Mucosa of descending colon (tissue), 3 donors: Measurements from ENCODE around the gene PAK6. TPM values are rescaled to one million over a fixed set of nuclear protein-coding genes. Genes with fewer than 3 reads are reported as not detected.
A peak's percentile ranks its signal among the peaks of the same experiment; 100 is the strongest.

ENCODE experiments used
- ATAC-seq: fragments of 200-7000 bp; cut with Tn5 transposase; one replicate; pipeline ENCODE4 v1.9.1; 2020; ENCODE audit warnings: mild to moderate bottlenecking, moderate library complexity
- DNase-seq, 3 donors: peaks; one replicate each; pipeline ENCODE4 v3.0.0-alpha.2; 2020
- H3K36me3 ChIP-seq: fragments of 200-600 bp; one replicate; pipeline ENCODE4 v1.8.0; 2021; ENCODE audit warnings: low read depth, mild to moderate bottlenecking
- H3K4me1 ChIP-seq: fragments of 200-600 bp; one replicate; pipeline ENCODE4 v1.8.0; 2021; ENCODE audit warnings: low read depth, mild to moderate bottlenecking
- H3K4me3 ChIP-seq: fragments of 200-600 bp; one replicate; pipeline ENCODE4 v1.8.0; 2021; ENCODE audit warnings: mild to moderate bottlenecking
- H3K9me3 ChIP-seq: fragments of 200-600 bp; one replicate; pipeline ENCODE4 v1.8.0; 2021; ENCODE audit warnings: mild to moderate bottlenecking
- intact Hi-C, 2 donors: fragments of 100-400 bp; cut with DNase I in 1 of 2; cut with micrococcal nuclease in 1 of 2; formaldehyde crosslinking; loops; one replicate each; pipeline versions ENCODE4 v1.11.0 to v1.11.1; 2022; cut with DNase I, micrococcal nuclease
- total RNA-seq, 3 donors: library from RNA; stranded (reverse); fragmentation: NEBNext Ultra II Directional in 2 of 3; extraction: Animal tissue kit (Norgen Biotek cat#: 25700) in 2 of 3; gene quantifications; one replicate each; pipeline versions ENCODE4 v1.2.1 to v1.2.4, GENCODE V29; 2021 to 2023
- TF ChIP-seq, protein P1 (sequence below): fragments of 200-600 bp; IDR thresholded peaks from one replicate; pipeline ENCODE4 v1.8.0; 2022; ENCODE audit warnings: antibody characterized with exemption, mild to moderate bottlenecking
- donor health status: DM: no; HTN: no; CAD: no; lungs with moderate emphysema.
- donor health status: DM: no; HTN: no; CAD: no.
- donor health status: DM: no; HTN: yes; CAD: no.

PAK6 gene
- total RNA-seq, 3 donors from 2014 or later, result 0.98 to 3.1 (median 2.7) TPM

DNA sequence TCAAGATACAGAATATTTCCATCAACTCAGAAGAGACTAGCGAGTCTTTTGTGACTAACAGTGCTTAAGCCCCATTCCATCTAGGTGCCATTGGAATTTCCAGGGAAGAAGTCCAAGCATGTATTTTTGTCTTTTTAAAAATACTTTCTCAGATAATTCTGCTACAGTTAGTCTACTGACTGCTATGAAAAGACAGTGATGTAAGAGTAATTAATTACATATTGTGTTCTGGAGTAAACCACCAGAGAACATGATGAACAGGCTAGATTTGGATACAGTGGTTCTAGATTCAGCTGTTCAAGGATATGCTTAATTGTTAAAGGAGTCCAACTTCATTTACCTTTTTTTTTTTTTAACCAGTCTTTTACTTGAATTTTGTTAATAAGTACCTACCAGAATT, 34.8 kb upstream of the PAK6 start:
- intact Hi-C loops, result no loop called here

DNA sequence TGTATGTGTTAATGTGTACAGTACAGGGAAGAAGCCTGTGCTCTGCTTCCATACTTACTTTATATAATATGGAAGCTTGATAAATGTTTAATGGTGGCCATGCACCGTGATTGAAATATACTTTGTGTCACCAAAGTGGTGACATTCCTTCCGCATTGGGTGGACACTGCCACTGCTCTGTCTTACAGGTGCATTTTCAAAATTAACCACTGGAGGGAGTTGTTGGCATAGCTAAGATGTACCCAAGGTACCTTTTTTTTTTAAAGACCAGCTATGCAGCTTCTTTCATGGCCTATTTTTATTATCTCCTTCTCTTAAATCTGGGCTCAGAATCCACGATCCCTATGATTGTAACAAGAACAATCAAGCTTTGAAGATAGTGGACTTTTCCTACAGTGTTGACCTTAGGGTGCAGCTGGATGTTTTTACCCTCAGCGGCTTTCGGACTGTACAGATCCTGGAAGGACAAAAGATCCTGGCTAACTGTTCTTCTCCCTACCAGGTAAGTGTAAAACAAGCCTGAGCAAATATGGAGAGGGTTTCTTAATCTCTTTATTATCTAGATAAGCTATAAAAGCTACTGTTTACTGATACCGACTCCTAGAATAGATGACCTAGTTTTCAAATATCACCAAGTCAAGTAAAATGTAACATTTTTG, 21.6 kb upstream of the PAK6 start:
- peak; percentile 99 for ATAC-seq
- intact Hi-C loops, result loop anchor here in 1 of 2 donors (2.0 to 5.0 kb wide), 2 partner anchors 58 to 170 kb away; no protein-coding TSS in a partner anchor
- H3K4me1 ChIP-seq, result peaks cover 3% of the 10 kb centered on the region

More for the DNA sequence above, 34.8 kb upstream of the PAK6 start:
- TF ChIP-seq, protein P1, sequence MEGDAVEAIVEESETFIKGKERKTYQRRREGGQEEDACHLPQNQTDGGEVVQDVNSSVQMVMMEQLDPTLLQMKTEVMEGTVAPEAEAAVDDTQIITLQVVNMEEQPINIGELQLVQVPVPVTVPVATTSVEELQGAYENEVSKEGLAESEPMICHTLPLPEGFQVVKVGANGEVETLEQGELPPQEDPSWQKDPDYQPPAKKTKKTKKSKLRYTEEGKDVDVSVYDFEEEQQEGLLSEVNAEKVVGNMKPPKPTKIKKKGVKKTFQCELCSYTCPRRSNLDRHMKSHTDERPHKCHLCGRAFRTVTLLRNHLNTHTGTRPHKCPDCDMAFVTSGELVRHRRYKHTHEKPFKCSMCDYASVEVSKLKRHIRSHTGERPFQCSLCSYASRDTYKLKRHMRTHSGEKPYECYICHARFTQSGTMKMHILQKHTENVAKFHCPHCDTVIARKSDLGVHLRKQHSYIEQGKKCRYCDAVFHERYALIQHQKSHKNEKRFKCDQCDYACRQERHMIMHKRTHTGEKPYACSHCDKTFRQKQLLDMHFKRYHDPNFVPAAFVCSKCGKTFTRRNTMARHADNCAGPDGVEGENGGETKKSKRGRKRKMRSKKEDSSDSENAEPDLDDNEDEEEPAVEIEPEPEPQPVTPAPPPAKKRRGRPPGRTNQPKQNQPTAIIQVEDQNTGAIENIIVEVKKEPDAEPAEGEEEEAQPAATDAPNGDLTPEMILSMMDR, result no peak
- H3K4me3 ChIP-seq, result no peak overlapping the region
- ATAC-seq (no peak), DNase-seq (no peak)
- H3K9me3 ChIP-seq, result no peaks in the 10 kb centered on the region
- no peaks in the 10 kb centered on the region for H3K4me1 ChIP-seq
- no peaks in the 10 kb centered on the region for H3K36me3 ChIP-seq

DNA sequence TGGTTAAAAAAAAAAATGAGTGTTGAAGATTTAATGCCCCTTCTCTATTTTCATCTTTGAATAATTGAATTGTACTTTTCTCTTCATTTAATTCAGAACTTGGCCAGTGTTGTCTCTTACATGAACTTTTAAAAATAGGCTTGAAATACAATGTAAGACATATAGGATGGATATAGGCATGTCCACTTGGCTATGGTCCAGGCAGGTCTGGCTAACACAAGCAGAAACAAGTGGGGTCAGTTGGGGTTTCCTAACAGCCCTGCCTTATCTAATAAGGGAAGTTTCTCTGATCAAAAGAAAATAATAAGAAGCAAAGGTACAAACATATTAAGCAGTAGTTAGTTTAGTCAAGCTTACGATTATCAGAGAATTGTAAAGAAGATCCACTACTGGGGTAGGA, 19.1 kb upstream of the PAK6 start:
- H3K36me3 ChIP-seq, result no peaks in the 10 kb centered on the region
- H3K4me1 ChIP-seq, result peaks cover 3% of the 10 kb centered on the region
- H3K4me3 ChIP-seq, result no peak overlapping the region
- intact Hi-C loops, result loop anchor here (5.0 kb wide), 3 partner anchors 52 to 188 kb away; no protein-coding TSS in a partner anchor
- no peak for DNase-seq
- ATAC-seq, result no peak
- TF ChIP-seq, protein P1, result no peak
- H3K9me3 ChIP-seq, result no peaks in the 10 kb centered on the region

More for the DNA sequence above, 21.6 kb upstream of the PAK6 start:
- no peaks in the 10 kb centered on the region for H3K9me3 ChIP-seq
- no peak overlapping the region for H3K4me3 ChIP-seq
- peak in 1 of 3 donors; percentile 82 for DNase-seq
- TF ChIP-seq, protein P1, result peak; percentile 64
- H3K36me3 ChIP-seq, result no peaks in the 10 kb centered on the region

DNA sequence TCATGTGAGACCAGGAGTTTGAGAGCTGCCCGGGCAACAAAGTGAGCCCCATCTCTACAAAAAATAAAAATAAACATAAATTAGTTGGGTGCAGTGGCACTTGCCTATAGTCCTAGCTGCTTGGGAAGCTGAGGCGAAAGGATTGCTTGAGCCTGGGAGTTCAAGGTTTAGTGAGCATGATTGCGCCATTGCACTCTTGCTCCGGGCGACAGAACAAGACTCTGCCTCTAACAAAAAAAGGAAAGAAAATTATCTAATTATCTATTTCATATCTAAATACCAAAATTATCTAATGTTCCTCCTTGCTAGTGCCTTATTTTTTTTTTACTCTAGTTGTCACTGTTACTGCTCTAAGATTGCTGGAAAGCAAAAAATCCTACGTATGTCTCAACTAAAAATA, 16.7 kb upstream of the PAK6 start:
- no peak for ATAC-seq
- no peak overlapping the region for H3K4me3 ChIP-seq
- TF ChIP-seq, protein P1, result no peak
- intact Hi-C loops, result loop anchor here (5.0 kb wide), 2 partner anchors 50 to 190 kb away; no protein-coding TSS in a partner anchor
- no peak for DNase-seq
- H3K36me3 ChIP-seq, result no peaks in the 10 kb centered on the region
- no peaks in the 10 kb centered on the region for H3K9me3 ChIP-seq
- peaks cover 3% of the 10 kb centered on the region for H3K4me1 ChIP-seq

DNA sequence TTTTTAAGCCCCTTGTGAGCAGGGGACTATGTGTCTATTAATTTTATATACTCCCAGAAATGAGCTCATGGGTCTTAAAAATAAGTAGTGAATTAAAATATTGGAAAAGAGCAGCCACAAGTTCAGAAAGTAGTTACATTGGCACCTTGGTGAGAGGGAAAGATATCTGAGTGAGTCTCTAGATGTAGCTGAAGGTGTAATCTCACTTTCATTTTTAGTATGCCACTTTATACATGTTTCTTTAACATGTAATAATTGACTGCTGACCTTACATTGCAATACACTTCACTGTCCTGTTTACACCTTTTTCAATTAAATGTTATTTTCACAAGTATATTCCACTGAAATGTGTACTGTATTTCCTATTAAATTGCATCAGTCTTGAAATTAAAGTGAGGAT, 12.1 kb upstream of the PAK6 start:
- Histone ChIP-seq H3K9me3 (no peaks in the 10 kb centered on the region), H3K4me3 (no peak overlapping the region), H3K36me3 (no peaks in the 10 kb centered on the region), H3K4me1 (no peaks in the 10 kb centered on the region)
- TF ChIP-seq, protein P1, result no peak
- intact Hi-C loops, result no loop called here
- DNase-seq (no peak), ATAC-seq (no peak)
